ENCODE results near the gene JMJD4.

The JMJD4 gene

GRCh38 chr1:227768640-227769039 is 33.5 kb upstream of the JMJD4 start:
- no peak for DNase-seq (ENCODE audit: low spot score)

GRCh38 chr1:227768125-227768439 is 33.0 kb upstream of the JMJD4 start:
- no peak for DNase-seq (ENCODE audit: low spot score)

GRCh38 chr1:227767401-227768124 is 32.5 kb upstream of the JMJD4 start:
- no peak for DNase-seq (ENCODE audit: low spot score)

DNA sequence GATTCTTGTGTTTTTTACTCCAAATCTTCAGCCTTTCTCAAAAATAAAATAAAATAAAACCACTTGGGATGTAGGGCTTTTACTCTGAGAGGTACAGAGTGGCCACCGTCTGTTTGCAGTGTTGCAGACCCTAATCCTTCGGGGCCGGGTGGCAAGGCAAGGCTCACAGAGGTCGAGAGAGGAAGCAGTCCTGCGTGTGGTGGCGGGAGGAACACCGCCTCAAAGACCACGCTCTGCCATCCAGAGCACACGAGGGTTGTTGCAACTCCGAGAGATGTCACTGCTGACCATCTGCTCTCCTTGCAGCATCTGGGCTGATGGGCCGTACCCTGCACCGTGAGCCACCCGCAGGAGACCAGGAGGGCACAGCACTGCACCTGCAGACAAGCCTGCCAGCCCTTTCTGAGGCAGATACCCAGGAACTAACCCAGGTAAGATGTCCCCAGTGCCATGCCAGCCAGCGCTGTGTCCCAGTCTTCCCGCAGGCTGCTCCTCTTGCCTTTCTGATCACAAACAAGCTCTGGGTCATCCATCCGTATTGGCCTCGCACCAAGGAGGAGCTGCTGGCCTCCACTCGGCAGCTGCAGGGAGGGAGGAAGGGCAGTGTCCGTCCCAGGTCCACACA is 31.7 kb upstream of the JMJD4 start:
- DNase-seq (ENCODE audit: low spot score), result no peak

GRCh38 chr1:227766015-227766634 is 31.0 kb upstream of the JMJD4 start:
- peak; percentile 23 for DNase-seq (ENCODE audit: low spot score)

GRCh38 chr1:227765261-227766014 is 30.3 kb upstream of the JMJD4 start:
- DNase-seq (ENCODE audit: low spot score), result no peak

DNA sequence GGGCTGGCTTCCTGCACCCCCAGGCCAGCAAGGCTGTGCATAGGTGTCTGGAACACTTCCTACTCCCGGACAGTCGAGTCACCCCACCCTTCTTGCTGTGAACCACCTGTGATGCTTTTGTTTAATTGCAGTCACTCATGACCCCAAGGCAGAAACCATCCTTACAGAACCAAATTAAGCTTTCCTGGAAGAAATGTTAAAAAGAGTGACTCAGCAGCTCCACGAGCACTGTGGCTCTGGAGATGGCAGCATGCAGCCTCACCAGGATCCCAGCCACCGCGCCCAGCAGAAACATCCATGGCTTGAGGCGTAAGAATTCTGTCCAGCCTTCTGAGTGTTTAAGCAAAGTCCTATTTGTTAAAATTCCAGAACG is 28.9 kb upstream of the JMJD4 start:
- DNase-seq (ENCODE audit: low spot score), result no peak

DNA sequence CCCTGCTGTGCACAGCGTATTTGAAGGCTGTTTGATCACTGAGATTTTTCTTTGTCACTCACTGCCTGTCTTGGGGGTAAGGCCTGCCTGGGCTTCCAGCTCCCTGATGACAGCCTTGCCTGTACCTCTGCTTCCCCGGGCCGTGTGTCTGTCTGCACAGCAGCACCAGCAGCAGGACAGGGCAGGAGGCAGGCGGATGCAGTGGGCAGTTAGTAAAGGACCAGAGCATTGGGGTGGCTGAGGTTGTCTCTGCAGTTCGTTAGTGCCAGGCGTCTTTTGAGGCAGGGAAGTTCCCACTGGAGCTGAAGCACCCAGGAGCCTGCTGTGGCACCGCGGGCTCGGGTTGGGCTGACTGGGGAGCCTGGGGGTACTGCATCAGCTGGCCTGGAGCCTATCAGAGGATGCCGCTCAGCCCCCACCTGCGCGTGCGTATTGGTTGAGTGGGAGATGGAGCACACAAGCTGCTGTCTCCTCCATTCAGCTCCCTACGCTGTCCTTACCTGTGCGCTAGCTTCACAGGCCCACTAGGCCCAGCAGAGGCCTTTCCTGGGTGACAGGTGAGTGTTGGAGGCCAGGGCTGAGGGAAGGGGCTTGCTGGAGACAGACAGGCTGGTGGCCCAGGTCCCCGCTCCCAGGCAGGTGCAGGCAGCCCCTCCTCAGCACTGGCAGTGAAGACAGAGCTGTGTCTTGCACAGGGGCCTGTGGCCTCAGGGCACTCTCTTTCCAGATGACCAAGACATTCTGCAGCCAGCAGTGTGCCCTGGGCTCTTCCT is 28.3 kb upstream of the JMJD4 start:
- DNase-seq (ENCODE audit: low spot score), result no peak

DNA sequence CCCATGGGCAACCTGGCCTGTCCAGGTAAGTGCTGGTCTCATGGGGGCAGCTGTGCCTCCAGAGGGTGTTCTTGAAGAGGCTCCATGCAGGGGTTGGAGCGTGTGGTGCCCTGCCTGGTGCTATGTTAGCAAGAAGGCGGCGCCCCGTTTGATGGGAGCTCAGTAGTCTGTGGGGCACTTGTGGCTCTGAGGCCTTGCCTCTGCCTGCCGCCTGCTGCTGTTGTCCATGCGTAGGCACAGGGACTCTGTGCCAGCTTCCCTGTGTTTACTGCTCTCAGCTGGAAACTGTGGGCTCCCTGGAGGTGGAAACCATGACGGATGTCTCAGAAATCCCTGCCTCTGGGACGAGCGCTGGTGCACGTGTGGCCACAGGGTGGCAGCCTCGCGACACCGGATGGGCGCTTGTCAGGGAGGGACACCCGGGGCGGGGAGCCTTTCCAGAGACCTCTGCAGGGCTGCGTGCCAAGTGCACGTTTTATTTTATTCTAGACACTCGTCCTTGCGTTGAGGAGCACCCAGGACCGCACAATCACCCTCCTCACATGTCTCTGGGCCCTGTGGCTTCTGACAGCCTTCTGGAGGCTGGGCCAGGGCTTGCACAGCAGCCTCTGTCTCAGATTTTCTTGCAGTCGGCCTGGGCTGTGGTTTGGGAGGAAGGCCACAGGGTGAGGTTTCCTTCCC is 27.3 kb upstream of the JMJD4 start:
- DNase-seq (ENCODE audit: low spot score), result peak; percentile 80

GRCh38 chr1:227761621-227762230 is 26.6 kb upstream of the JMJD4 start:
- DNase-seq (ENCODE audit: low spot score), result no peak

DNA sequence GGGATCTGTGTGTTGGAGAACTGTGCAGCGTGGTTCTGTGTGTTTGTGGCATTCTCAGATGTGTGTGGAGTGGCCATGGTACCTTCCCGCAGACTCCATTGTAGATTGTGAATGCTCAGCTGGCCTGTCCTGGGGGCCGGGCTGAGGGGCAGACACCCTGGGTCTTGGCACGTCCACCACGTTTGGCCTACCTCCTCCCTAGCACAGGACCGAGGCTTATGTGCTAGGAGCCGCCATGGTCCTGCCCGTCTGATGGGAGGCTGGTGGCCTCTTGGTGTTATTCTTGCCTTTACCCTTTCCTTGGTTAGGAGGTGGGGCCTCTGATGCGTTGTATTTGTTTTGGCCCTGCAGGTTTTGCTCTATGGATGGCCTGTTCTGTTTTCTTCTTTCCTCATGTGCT is 25.3 kb upstream of the JMJD4 start:
- DNase-seq (ENCODE audit: low spot score), result no peak

DNA sequence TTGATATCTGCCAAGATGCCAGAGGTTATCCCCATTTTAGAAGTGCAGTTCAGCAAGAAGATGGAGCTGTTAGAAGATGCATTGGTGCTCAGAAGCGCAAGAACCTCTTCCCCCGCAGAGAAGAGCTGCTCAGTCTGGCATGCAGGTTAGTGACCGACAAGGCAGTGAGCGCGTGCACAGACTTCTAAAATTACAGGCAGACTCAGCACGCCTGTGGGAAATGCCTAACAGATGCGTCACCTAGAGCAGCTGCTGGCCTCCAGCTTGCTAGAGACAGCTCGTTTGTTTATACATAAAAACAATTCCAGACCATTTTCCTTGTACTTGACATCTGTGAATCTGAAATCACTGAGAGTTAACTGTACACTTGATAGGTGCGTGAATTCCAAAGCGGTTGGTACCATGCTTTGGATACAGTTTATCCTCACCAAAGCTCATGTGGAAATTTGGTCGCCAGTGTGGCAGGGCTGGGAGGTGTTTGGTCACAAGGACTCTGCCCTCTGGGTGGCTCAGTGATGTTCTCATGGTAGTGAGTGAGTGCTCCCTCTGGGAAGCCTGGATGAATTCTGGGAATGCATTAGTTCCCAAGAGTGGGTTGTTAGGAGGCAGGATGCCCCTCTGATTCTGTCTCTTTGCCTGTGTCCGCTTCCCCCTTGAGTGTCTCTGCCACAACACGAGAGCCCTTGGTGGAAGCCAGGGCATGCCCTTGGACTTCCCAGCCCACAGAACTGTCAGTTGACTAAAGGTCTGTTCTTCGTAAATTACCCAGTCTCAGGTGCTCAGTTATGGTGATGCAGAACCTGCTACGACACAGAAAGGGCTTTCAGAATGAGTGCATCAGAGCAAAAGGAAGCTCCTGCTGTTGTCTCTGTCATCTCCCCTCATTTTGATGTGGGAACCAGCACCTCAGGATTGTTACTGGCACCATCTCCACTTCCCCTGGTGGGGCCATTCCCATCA is 24.5 kb upstream of the JMJD4 start:
- DNase-seq (ENCODE audit: low spot score), result no peak

DNA sequence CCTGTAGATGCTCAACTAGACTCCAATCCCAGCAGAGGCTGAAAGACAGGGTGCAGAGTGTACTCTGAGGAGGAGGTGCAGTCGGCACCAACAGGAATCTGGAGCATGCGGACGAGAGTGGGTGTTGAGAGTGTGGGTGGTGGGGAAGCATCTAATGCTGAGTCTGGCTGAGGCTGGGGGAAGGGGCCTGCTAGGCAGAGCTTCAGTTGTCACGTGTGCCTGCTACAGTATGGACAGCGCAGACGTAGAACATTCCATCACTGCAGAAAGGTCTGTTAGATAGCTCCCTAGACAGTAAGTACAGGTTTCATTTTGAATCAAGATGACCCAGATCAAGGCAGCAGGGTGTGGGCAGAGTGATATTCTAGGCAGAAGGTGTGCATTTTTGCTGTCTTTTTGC is 23.3 kb upstream of the JMJD4 start:
- no peak for DNase-seq (ENCODE audit: low spot score)

- DNase-seq (ENCODE audit: low spot score), result no peak
Measured at GRCh38 chr1:227757781-227758180, 22.7 kb upstream of the JMJD4 start.

DNA sequence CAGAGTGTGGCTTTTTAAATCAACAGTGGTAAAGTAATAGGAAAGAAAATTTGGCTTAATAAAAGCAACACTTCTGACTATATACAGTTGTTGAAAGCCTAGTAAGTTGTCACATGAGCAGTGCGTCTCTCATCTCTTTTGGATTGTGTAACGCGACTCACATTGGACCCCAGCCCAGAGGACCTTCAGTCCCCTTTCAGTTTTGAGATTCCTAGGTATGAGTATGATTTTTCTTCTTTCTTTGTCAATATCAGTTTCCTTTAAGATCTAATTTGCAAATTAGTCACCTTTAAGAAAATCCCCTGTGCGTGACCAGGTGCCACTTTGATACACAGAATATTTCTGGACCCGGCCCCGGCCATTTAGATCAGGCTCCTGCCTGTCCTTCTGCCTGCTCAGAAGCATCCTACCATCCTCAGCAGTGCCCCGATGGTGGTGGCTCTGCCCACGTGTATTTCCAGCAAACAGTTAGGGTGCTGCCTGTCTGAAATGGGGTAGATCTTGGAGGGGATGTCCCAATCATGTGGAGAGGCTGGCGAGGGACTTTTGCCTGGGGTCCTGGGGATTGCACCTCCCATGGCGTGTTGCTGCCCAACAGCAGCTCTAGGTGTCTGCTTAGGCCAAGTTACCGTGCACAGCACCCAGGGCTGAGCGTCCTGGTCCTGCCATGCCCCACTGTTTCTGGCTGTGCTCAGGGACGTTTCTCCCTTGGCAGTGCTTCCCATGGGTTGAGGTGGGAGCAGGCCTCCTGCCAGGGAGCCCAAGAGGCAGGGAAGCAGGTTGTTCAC is 21.3 kb upstream of the JMJD4 start:
- DNase-seq (ENCODE audit: low spot score), result no peak

DNA sequence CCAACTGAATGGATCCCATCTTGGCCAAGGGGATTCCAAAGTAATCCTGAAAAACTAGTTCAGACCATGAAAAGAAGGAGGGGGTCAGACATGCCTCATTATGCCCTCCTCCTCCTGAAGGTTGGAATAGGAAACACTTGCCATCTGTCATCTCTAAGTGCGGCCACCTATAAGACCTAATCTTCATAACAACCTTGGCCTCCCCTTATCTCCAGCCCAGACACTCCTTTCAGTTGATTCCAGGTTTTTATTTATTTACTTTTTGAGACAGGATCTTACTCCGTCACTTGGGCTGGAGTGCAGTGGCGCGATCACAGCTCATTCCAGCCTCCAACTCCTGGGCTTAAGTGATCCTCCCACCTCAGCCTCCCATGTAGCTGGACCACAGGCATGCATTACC is 19.9 kb upstream of the JMJD4 start:
- no peak for DNase-seq (ENCODE audit: low spot score)

GRCh38 chr1:227753999-227754711 is 19.1 kb upstream of the JMJD4 start:
- peak; percentile 64 for DNase-seq (ENCODE audit: low spot score)

DNA sequence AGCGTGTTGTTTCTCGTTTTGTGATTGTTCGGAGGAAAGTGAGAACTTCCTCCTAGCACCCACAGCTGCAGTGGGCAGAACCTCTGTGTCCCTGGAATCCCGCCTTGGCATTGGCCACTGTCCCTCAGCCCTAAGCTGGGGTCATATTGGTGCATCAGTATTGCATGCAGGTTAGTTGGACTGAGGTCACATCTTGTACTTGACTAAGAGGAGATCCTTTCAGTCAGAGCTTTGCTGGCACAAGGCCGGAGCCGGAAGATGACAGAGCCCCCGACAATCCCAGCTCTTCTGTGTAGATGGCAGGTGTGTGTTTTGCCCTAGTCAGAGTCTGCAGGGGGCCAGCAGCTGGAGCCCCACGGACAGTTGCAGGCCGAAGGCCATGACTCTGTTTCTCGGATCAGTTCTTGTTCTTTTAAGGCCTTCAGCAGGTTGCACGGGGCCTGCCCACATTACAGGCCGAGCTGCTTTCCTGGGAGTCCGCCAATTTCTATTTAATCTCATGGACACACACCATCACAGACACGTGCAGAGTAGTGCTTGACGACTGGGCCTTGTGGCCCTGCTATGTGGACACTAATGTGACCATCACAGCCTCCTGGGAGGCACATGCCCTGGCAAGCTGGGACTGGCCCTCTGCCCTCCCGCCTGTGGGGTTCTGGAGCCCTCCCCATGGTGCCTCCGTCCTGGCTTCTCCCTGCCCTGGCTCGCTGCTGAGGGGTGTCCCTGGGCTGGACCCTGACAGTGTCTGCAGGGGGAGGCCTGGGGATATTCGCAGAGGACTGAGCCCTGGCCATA is 15.0 kb upstream of the JMJD4 start:
- peak; percentile 35 for DNase-seq (ENCODE audit: low spot score)

Measured in cerebellar cortex (tissue), 1 donor.